Activated CD8-positive, alpha-beta memory T cell treated with anti-CD3 and anti-CD28 coated beads, Interleukin-2, amount 50 U/mL, for 4 hours (primary cell): ENCODE measurements around the gene GET3.

Experiments used
- DNase-seq: peaks from one replicate; pipeline ENCODE4 v3.0.0-alpha.2; 2020

Gene GET3

DNA sequence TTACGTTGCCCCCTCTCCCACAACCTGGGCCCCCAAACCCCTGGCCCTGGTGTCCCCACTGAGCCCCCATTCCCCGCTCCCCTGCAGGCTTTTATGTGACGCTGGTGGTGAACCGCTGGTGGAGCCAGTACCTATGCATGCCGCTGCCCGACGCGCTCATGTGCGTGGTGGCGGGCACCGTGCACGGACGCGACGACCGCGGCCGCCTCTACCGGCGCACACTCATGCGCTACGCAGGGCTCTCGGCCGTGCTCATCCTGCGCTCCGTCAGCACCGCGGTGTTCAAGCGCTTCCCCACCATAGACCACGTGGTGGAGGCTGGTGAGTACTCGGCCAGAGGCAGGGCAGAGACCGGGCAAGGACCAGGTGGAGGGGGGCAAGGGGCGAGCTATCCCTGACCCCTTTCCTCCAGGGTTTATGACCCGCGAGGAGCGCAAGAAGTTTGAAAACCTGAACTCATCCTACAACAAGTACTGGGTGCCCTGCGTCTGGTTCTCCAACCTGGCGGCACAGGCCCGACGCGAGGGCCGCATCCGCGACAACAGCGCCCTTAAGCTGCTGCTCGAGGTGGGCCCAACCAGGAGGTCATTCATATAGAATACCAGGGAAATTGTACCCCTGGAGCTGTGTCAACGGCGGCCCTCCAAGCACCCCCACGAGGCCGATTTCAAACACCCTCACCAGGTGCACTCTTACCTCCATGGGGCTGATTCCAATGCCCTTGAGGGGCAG, 17.3 kb downstream of the GET3 start:
- DNase-seq: no peak

DNA sequence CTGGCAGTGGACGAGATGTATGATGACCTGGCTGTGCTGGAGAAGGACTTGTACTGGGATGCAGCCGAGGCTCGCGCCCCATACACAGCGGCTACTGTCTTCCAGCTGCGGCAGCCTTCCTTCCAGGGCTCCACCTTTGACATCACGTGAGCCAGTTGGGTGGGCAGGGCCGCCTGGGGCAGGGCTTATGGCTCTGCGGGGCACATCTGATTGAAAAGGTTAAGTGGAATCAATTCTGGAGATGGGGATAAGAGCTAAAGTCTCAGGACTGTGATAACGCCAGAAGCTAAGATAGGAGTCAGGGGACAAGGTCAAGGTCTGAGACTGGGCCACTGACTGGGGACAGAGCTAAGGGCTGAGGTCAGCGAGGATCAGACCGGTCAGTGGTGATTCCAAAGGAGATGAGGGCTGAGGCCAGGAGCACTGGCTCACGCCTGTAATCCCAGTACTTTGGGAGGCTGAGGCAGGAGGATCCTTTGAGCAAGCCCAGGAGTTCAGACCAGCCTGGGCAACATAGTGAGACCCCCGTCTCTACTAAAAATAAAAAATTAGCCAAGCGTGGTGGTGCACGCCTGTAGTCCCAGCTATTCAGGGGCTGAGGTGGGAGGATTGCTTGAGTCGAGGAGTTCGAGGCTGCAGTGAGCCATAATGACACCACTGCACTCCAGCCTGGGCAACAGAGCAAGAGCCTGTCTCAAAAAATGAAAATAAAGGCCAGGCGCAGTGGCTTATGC, 19.0 kb downstream of the GET3 start:
- DNase-seq: no peak

- peak; percentile 64 for DNase-seq
Observed at GRCh38 chr19:12757544-12758274, 20.4 kb downstream of the GET3 start.

GRCh38 chr19:12759686-12760085, 22.4 kb downstream of the GET3 start:
- no peak for DNase-seq

- no peak for DNase-seq
Observed at GRCh38 chr19:12763100-12763499, 25.8 kb downstream of the GET3 start.

- DNase-seq: no peak
Observed at GRCh38 chr19:12764698-12765097, 27.4 kb downstream of the GET3 start.

DNA sequence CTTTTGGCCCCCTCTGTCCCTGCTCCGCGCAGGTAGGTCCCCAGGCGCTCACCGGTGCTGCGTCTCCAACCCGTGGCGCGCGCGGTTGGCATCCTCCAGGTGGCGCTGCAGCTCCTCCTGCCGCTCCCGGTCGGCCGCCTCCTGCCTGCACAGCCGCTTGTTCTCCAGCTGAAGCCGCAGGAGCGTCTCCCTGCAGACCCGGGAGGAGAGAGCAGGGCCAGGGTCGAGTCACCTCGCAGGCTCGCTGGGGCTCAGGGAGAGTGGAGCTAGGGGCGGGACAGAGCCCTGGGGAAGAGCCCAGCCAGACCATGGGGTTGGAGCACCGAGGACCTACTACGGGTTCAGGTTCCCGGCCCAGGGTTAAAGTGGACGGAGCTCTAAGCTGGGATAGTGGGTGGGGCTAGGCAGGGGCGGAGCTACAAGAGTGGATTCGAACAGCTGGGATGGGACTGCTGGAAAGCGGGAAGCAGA, 28.8 kb downstream of the GET3 start:
- DNase-seq: peak; percentile 86

DNA sequence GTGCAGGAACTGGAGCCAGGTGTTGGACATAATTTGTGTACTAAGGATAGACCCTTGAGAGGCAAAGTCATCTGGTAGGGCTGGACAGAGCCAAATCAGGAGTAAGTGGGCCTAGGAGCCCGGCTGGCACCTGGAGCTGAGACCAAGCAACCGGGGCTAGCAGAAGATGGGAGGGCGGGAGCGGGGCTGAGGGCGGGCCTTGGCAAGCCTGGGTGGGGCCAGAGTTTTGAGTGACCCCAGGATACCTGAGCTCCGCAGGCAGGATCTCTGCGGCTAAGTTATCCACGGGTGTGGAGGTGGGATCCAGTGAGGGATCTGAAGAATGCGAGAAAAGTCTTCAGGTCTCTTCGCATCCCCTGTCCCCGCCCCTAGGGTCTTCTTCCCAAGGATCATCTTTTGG, 29.9 kb downstream of the GET3 start:
- no peak for DNase-seq

GRCh38 chr19:12767666-12768065, 30.4 kb downstream of the GET3 start:
- no peak for DNase-seq

DNA sequence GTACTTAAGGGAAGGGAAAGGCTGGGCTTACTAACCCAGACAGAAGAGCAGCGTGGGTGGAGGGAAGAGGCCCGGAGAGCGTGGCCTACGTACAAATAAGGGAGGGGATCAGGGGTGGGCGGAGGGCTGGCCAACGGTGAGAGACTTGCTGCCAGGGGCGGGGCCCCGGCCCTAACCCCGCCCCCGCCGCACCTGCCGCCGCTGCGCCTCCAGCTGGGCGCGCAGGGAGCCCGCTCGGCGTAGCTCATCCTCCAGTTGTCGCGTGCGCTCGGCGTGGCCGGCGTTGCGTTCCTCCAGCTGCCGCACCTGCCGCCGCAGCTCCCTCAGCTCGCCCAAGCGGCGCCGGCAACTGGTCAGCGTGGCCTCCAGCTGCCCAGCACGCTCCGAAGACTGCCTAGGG, 32.4 kb downstream of the GET3 start:
- DNase-seq: peak; percentile 60

- no peak for DNase-seq
Observed at GRCh38 chr19:12770922-12771321, 33.6 kb downstream of the GET3 start.

- no peak for DNase-seq
Observed at GRCh38 chr19:12772323-12772722, 35.0 kb downstream of the GET3 start.

- no peak for DNase-seq
Observed at GRCh38 chr19:12773571-12773970, 36.3 kb downstream of the GET3 start.

- DNase-seq: peak; percentile 49
Observed at GRCh38 chr19:12774588-12775555, 37.6 kb downstream of the GET3 start, which contains the start of gene HOOK2. TSS of gene HOOK2 (minus strand) at chr19:12775552. CDS start at chr19:12775449, 103 bp downstream.

DNA sequence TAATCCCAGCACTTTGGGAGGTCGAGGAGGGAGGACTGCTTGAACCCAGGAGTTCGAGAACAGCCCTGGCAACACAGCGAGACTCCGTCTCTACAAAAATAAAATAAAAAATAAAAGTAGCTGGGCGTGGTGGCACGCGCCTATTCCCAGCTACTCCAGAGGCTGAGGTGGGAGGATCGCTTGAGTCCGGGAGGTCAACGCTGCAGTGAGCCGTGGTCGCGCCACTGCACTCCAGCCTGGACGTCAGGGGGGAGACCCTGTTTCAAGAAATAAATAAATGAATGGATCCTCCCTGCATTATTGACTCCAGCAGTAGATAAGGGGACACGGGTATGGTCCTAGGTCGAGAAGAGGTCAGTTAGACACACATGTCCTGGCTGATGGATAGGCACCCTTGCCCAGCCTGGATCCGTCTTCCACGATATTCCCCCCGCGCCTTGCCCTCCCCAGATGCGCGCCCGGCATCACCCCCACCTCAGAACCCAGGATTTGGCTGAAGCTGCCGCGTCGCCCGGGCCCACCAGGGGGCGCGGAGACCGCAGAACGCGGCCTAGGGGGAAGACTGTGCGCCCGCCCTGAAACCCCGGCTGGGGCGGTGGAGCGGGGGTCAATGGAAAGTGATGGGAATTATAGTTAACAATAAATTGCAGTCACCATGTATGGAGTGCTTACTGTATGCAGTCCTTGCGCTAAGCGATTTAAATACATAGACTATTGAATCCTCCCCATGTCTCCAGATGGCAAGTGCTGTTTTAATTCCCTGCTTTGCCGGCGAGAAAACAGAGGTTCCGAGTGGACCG, 40.1 kb downstream of the GET3 start:
- peak; percentile 84 for DNase-seq

DNA sequence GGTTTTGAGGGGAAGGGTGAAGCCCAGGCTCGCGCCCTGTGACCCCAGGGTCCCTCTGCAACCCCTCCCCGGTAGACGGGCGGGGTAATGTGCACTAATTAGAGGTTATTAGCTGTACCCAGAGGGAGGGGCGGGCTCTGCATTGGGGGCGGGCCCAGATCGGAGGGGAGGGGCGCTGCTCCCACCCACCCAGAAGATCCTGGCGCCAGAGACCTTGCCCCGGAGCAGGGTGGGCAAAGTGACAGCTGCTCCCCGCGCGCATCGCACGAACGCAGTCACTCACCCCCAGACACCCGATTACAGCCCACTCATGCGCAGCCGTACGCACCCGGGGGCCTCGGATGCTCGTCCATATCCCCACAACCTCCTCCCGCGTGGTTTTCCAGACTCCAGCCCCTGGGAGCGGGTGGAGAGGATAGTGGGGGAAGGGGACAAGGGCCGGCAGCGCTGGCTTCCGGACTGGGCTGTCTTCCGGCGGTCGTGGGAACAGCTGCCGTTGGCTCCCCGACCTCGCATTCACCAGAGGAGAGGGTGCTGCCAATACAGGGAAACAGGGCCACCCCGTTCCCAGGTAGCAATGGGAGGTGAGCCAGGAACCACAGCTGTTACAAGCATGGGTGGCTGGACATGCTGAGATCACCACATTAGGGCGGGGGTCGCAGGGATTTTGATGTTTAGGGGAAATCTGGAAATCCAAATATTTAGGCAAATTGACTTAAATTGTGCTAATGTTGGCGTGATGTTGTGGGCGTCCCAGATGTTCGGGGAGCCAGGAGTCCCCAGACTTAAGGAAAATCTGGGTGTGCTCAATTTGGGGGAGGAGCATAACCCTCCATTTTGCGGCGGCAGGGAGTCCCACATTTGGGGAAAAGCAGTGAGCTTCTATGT, 41.0 kb downstream of the GET3 start:
- no peak for DNase-seq

GRCh38 chr19:12778905-12779161, 41.5 kb downstream of the GET3 start:
- DNase-seq: no peak

GRCh38 chr19:12779162-12779993, 42.1 kb downstream of the GET3 start:
- no peak for DNase-seq

DNA sequence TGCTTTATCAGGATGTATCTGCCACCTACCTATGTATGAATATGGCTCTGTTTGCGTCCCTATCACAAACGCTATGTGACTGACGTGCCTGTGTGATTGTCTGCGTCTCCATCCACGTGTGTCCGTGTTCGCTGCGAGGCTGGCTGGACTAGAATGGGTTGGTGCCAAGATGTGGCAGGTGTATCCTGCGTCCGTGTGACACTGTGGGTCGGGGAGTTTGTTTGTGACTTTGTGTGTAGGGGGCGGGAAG, 44.8 kb downstream of the GET3 start:
- DNase-seq: no peak
